Measurements from ENCODE around the gene TSC2. TPM values are rescaled to one million over a fixed set of nuclear protein-coding genes. Genes with fewer than 3 reads are reported as not detected.

TSC2 gene
- polyA plus RNA-seq, 1 donor (not counting 4 experiments of a cell fraction or from before 2014, with no cell fraction given): 22.6 TPM

DNA sequence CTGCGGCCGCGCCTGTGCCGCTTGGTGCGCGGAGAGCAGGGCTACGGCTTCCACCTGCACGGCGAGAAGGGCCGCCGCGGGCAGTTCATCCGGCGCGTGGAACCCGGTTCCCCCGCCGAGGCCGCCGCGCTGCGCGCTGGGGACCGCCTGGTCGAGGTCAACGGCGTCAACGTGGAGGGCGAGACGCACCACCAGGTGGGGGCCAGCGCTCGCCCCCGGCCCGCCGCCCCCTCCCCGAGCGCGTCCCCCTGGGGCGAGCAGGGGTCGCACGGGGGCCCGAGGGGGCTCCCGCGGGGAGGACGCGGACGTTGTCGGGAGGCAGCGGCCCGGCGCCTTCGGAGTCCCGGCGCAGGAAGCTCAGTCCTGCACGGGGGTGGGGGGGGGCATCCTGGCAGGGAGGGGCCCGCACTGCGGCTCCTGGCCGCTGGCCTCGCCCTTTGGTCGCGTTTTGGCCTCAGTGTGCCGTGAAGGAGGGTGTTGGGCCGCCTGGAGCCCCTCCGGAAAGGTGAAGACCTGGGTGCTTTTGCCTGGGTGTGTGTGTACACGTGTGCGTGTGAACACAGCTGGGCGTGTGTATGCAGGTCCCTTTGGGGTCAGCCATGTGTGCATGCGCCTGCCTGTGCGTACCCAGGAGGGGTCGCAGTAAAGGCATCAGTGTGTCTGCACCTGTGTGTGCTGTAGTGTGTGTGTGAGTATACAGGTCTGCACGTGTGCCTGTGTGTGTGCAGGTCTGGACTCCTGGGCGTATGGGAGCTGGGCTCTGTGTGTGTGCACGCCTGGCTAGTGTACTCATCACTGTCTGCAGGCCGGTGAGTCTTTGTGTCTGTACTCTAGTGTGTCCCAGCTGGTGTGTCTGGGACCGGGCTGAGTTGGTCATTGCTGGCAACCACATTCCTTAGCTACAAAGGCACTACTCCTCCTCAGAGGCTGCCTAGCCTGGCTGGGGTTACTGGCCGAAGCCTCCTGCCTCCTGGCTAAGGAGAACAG lies 20.5 kb upstream of the TSC2 start:
- DNase-seq (ENCODE audit: low read depth, low spot score): no peak
- TF ChIP-seq CTCF (optimal IDR thresholded peaks at IDR 0.05 in 1 of 3, IDR thresholded peaks at IDR 0.05 in 1 of 3, conservative IDR thresholded peaks at IDR 0.05 in 1 of 3; ENCODE audit: extremely low read depth in 1 of 3, insufficient read depth in 2 of 3, low read length in 3 of 3): peak in 1 of 3 experiments; percentile 38
- no peak for TF ChIP-seq EZH2 (IDR thresholded peaks at IDR 0.05; ENCODE audit: low read length)
- Histone ChIP-seq H3K79me2 (ENCODE audit: control insufficient read depth, insufficient read depth, low read length) (no peaks in the 10 kb centered on the region), H3K9me3 (ENCODE audit: control insufficient read depth, low read depth, low read length) (no peaks in the 10 kb centered on the region), H3K36me3 (ENCODE audit: control insufficient read depth in 2 of 2, extremely low read depth in 1 of 2, insufficient read depth in 2 of 2, low read length in 2 of 2) (no peaks in the 10 kb centered on the region), H3K27me3 (ENCODE audit: control insufficient read depth, extremely low read depth, insufficient read depth, low read length) (no peaks in the 10 kb centered on the region), H3K4me2 (ENCODE audit: control insufficient read depth, extremely low read depth, insufficient read depth, low read depth, low read length) (peak overlapping the region; percentile 76), H3K9me1 (ENCODE audit: control insufficient read depth, extremely low read depth, insufficient read depth, low read length) (no peaks in the 10 kb centered on the region), H3K4me3 (ENCODE audit: control insufficient read depth in 2 of 3, extremely low read depth in 1 of 3, insufficient read depth in 2 of 3, low read depth in 1 of 3, low read length in 3 of 3) (peak overlapping the region; percentile 36 to 59 (median 55)), H2AFZ (ENCODE audit: control insufficient read depth, low read length) (peak overlapping the region; percentile 37), H3K27ac (ENCODE audit: control insufficient read depth, insufficient read depth, low read length) (no peak overlapping the region), H3K4me1 (ENCODE audit: control insufficient read depth, extremely low read depth, insufficient read depth, low read length) (peaks cover 15% of the 10 kb centered on the region), H3K9ac (ENCODE audit: control insufficient read depth, extremely low read depth, insufficient read depth, low read length) (peak overlapping the region; percentile 9), H4K20me1 (ENCODE audit: control insufficient read depth, extremely low read depth, insufficient read depth, low read length) (no peaks in the 10 kb centered on the region)
- FAIRE-seq: peak; percentile 20
- dilution Hi-C loops (cut with MboI; ENCODE audit: extremely low pct_ligation_motif_present, low sequenced_read_pairs): no loop called here

DNA sequence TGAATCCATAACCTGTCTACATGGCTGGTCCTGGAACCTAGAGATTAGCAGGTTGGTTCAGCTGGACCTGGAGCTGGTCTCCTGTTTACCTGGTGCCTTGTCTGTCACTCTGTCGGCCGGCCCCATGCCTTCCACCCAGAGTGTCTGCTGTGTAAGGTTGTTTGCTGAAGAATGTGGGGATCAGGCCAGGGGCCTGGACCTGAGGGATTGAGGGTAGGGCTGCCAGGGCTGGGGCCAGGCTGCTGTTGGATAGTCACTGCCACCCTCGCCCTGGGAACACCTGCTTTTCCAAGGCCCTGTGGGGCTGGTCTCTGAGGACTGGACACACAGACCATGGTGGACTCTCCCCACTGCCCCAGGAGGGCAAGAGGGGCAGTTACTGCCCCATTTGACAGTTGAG lies 19.6 kb upstream of the TSC2 start:
- Histone ChIP-seq H3K9ac (ENCODE audit: control insufficient read depth, extremely low read depth, insufficient read depth, low read length) (no peak overlapping the region), H3K4me2 (ENCODE audit: control insufficient read depth, extremely low read depth, insufficient read depth, low read depth, low read length) (peak overlapping the region; percentile 76), H3K4me1 (ENCODE audit: control insufficient read depth, extremely low read depth, insufficient read depth, low read length) (peaks cover 10% of the 10 kb centered on the region), H3K79me2 (ENCODE audit: control insufficient read depth, insufficient read depth, low read length) (no peaks in the 10 kb centered on the region), H3K27me3 (ENCODE audit: control insufficient read depth, extremely low read depth, insufficient read depth, low read length) (no peaks in the 10 kb centered on the region), H3K36me3 (ENCODE audit: control insufficient read depth in 2 of 2, extremely low read depth in 1 of 2, insufficient read depth in 2 of 2, low read length in 2 of 2) (no peaks in the 10 kb centered on the region), H3K27ac (ENCODE audit: control insufficient read depth, insufficient read depth, low read length) (no peak overlapping the region), H3K4me3 (ENCODE audit: control insufficient read depth in 2 of 3, extremely low read depth in 1 of 3, insufficient read depth in 2 of 3, low read depth in 1 of 3, low read length in 3 of 3) (no peak overlapping the region), H3K9me1 (ENCODE audit: control insufficient read depth, extremely low read depth, insufficient read depth, low read length) (no peaks in the 10 kb centered on the region), H3K9me3 (ENCODE audit: control insufficient read depth, low read depth, low read length) (no peaks in the 10 kb centered on the region), H4K20me1 (ENCODE audit: control insufficient read depth, extremely low read depth, insufficient read depth, low read length) (no peaks in the 10 kb centered on the region), H2AFZ (ENCODE audit: control insufficient read depth, low read length) (no peak overlapping the region)
- dilution Hi-C loops (cut with MboI; ENCODE audit: extremely low pct_ligation_motif_present, low sequenced_read_pairs): no loop called here
- FAIRE-seq (no peak), DNase-seq (ENCODE audit: low read depth, low spot score) (no peak)
- no peak for TF ChIP-seq CTCF (optimal IDR thresholded peaks at IDR 0.05 in 1 of 3, IDR thresholded peaks at IDR 0.05 in 1 of 3, conservative IDR thresholded peaks at IDR 0.05 in 1 of 3; ENCODE audit: extremely low read depth in 1 of 3, insufficient read depth in 2 of 3, low read length in 3 of 3)
- TF ChIP-seq EZH2 (IDR thresholded peaks at IDR 0.05; ENCODE audit: low read length): no peak

Measured in keratinocyte (primary cell).